PFSK-1 (cell line): ENCODE data around the gene NSDHL.

ENCODE experiments used
- FOXP2 ChIP-seq: optimal IDR thresholded peaks from 2 replicates; pipeline ENCODE3; 2011; ENCODE audit warnings: borderline replicate concordance, control low read depth, inconsistent platforms; ENCODE audit not compliant: insufficient read depth; ENCODE audit errors: extremely low read length, extremely low read depth
- POLR2AphosphoS5 ChIP-seq: IDR thresholded peaks from 2 replicates; pipeline ENCODE4 v1.6.1; 2012; ENCODE audit warnings: low read depth, mild to moderate bottlenecking, control low read depth, low read length, moderate library complexity
- SIN3A ChIP-seq: IDR thresholded peaks from 2 replicates; pipeline ENCODE4 v1.6.1; 2012; ENCODE audit warnings: mild to moderate bottlenecking, low read length, moderate library complexity, borderline replicate concordance; ENCODE audit not compliant: insufficient read depth
- TAF1 ChIP-seq: IDR thresholded peaks from 2 replicates; pipeline ENCODE4 v1.6.1; 2012; ENCODE audit warnings: low read length, control low read depth, borderline replicate concordance; ENCODE audit not compliant: insufficient read depth
- TF ChIP-seq, protein P1 (sequence below), 2 experiments: IDR thresholded peaks; 2 replicates each; pipeline versions ENCODE4 v1.6.1 to v1.8.0; 2011 to 2012; ENCODE audit warnings: low read depth in 2 of 2, low read length in 2 of 2, control low read depth in 1 of 2, inconsistent platforms in 1 of 2, mild to moderate bottlenecking in 1 of 2, moderate library complexity in 1 of 2; ENCODE audit not compliant: insufficient read depth in 1 of 2

Gene NSDHL

DNA sequence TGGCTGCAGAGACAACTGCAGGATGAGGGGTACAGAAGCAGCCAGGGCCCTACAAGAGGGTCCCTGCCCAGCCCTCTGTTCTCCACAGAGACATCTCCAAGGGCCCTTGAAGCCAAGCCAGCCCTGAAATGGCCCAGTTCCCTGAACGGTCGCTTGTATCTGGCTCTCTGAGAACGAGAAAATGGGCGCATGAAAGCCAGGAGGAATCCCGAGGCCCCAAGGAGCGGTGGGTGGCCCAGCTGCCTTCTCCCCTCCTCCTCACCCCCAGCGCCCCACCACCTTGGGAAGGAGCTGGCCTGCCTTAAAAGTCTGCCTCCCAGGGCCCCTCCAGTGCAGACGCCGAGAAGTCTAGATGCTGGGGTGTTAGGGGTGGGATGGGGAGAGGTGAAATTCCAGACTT is 72.7 kb downstream of the NSDHL start:
- TF ChIP-seq POLR2AphosphoS5, result no peak
- TF ChIP-seq, protein P1, sequence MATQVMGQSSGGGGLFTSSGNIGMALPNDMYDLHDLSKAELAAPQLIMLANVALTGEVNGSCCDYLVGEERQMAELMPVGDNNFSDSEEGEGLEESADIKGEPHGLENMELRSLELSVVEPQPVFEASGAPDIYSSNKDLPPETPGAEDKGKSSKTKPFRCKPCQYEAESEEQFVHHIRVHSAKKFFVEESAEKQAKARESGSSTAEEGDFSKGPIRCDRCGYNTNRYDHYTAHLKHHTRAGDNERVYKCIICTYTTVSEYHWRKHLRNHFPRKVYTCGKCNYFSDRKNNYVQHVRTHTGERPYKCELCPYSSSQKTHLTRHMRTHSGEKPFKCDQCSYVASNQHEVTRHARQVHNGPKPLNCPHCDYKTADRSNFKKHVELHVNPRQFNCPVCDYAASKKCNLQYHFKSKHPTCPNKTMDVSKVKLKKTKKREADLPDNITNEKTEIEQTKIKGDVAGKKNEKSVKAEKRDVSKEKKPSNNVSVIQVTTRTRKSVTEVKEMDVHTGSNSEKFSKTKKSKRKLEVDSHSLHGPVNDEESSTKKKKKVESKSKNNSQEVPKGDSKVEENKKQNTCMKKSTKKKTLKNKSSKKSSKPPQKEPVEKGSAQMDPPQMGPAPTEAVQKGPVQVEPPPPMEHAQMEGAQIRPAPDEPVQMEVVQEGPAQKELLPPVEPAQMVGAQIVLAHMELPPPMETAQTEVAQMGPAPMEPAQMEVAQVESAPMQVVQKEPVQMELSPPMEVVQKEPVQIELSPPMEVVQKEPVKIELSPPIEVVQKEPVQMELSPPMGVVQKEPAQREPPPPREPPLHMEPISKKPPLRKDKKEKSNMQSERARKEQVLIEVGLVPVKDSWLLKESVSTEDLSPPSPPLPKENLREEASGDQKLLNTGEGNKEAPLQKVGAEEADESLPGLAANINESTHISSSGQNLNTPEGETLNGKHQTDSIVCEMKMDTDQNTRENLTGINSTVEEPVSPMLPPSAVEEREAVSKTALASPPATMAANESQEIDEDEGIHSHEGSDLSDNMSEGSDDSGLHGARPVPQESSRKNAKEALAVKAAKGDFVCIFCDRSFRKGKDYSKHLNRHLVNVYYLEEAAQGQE (IDR thresholded peaks at IDR 0.05; ENCODE audit: insufficient read depth in 1 of 2, low read depth in 2 of 2, low read length in 2 of 2), result no peak
- TF ChIP-seq SIN3A, result no peak
- TF ChIP-seq TAF1, result no peak
- TF ChIP-seq FOXP2, result no peak

DNA sequence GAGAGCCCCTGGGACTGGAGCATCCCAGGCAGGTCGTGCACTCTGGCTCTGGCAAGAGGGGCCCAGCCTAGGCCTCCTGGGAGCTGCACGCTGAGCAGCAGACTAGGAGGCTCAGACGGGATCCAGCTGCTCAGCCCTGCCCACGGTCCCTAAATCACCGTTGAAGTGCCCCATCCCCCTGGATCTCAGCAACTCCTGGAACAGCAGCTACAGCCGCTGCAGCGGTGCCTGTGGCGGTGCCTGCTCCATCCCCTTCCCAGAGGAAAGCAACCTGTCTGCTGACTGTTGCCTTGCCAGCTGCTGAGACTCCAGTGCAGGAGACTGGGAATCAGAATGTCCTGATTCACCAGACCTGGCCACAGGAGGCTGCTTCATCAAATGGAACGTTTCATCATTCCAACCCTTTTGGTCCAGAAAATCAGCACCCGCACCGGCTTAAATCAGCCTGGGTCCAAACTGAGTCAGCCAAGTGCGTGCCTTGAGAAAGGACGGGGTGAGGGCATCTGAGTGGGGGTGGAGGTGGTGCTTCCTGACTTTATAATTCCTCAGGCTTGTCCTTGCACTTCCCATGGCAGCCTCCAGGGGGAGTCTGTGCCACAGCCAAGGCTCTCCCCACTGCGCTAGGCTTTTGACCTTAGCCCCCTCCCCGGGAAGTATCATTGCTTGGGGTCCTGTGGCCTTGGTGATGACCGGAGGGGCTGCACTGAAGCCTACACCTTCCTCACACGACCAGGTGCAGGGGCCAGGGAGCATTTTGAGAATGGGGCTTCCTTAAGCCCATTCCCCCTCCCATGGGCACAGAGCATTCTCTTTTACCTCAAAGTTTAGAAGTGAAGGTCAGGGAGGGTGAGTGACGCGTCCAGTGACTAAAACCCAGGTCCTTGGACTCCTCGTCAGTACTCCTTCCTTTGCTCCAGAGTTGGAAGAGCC is 73.6 kb downstream of the NSDHL start:
- TF ChIP-seq, protein P1 (IDR thresholded peaks at IDR 0.05; ENCODE audit: insufficient read depth in 1 of 2, low read depth in 2 of 2, low read length in 2 of 2), result no peak
- TF ChIP-seq TAF1, result no peak
- no peak for TF ChIP-seq SIN3A
- no peak for TF ChIP-seq POLR2AphosphoS5
- no peak for TF ChIP-seq FOXP2

DNA sequence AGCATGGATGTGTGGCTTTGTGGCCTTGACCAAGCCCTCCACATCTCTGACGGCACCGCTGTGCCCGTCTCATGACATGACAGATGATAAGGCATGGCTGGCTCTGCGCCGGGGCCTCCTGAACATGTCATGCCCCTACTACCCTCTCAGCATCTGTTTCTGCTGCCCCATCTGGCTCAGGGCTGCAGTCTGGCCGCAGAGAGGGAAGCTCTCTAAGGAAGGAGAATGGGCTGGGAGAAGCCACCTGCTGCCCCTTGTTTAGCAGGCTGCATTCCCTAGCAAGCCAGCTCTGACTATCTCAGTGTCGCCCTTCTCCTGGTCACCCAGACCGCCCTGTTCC is 74.2 kb downstream of the NSDHL start:
- TF ChIP-seq FOXP2, result no peak
- TF ChIP-seq TAF1, result no peak
- TF ChIP-seq, protein P1 (IDR thresholded peaks at IDR 0.05; ENCODE audit: insufficient read depth in 1 of 2, low read depth in 2 of 2, low read length in 2 of 2), result no peak
- no peak for TF ChIP-seq POLR2AphosphoS5
- TF ChIP-seq SIN3A, result no peak

DNA sequence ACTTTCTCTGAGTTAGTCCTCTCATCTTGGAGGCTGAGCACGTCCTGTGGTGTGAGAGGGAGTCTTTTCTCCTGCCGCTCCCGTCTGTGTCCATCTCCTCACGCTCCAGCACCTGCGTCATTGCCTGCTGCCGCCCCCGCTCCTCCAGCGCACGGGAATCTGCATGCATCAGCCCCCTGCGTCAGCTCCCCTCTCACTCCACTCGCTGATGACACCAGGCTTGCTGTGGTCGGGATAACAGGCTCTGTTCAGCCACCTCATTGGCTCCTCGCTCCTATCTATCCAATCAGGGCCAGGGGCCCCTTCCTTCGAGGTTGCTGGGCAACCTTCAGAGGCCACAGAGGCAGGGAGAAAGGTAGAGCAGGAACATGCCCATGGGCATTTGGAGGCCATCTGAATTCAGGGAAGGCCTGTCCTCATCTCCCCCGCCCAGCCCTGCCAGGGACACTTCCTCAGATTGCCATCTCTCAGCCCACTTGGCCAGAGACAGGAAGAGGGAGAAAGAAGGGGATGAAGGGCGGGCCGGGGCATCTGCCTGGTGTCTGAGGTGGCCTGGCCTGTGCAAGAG is 76.3 kb downstream of the NSDHL start:
- TF ChIP-seq POLR2AphosphoS5, result no peak
- TF ChIP-seq, protein P1 (IDR thresholded peaks at IDR 0.05; ENCODE audit: insufficient read depth in 1 of 2, low read depth in 2 of 2, low read length in 2 of 2), result no peak
- no peak for TF ChIP-seq SIN3A
